Hepatocyte (in vitro differentiated cells): ENCODE data around the gene TMEM151A. TPM values are rescaled to one million over a fixed set of nuclear protein-coding genes. Genes with fewer than 3 reads are reported as not detected.

Experiments used
- DNase-seq: peaks from one replicate; pipeline ENCODE4 v3.0.0-alpha.2; 2016; ENCODE audit warnings: low spot score
- H2AFZ ChIP-seq: fragments of 200-600 bp; sonication (generic); 2 replicates; pipeline ENCODE4 v1.6.0; 2016; ENCODE audit warnings: antibody characterized with exemption, mild to moderate bottlenecking
- H3K27ac ChIP-seq: fragments of 200-600 bp; sonication (generic); 2 replicates; pipeline ENCODE4 v1.5.1; 2016; ENCODE audit warnings: mild to moderate bottlenecking
- H3K27me3 ChIP-seq: fragments of 200-600 bp; sonication (generic); 2 replicates; pipeline ENCODE4 v1.6.1; 2016
- H3K36me3 ChIP-seq: fragments of 200-600 bp; sonication (generic); replicated peaks from 2 replicates; pipeline ENCODE4 v1.5.1; 2016; ENCODE audit warnings: low read depth; ENCODE audit not compliant: insufficient read depth
- H3K4me1 ChIP-seq: fragments of 200-600 bp; sonication (generic); 2 replicates; pipeline ENCODE4 v1.5.1; 2016; ENCODE audit warnings: mild to moderate bottlenecking, moderate library complexity; ENCODE audit not compliant: insufficient read depth
- H3K4me2 ChIP-seq: fragments of 200-600 bp; sonication (generic); 2 replicates; pipeline ENCODE4 v1.6.0; 2016
- H3K4me3 ChIP-seq: fragments of 200-600 bp; sonication (generic); 2 replicates; pipeline ENCODE4 v1.5.1; 2016; ENCODE audit warnings: mild to moderate bottlenecking
- H3K79me2 ChIP-seq: fragments of 200-600 bp; sonication (generic); 2 replicates; pipeline ENCODE4 v1.6.0; 2017; ENCODE audit warnings: mild to moderate bottlenecking
- H3K9me2 ChIP-seq: fragments of 200-600 bp; sonication (generic); replicated peaks from 2 replicates; pipeline ENCODE4 v1.6.0; 2017; ENCODE audit warnings: mild to moderate bottlenecking; ENCODE audit not compliant: insufficient read depth
- H3K9me3 ChIP-seq: fragments of 200-600 bp; sonication (generic); 2 replicates; pipeline ENCODE4 v1.5.1; 2016; ENCODE audit warnings: low read depth, mild to moderate bottlenecking
- H4K20me1 ChIP-seq: fragments of 200-600 bp; sonication (generic); 2 replicates; pipeline ENCODE4 v1.6.0; 2016; ENCODE audit warnings: mild to moderate bottlenecking; ENCODE audit not compliant: insufficient read depth, poor library complexity, severe bottlenecking
- EZH2 ChIP-seq: fragments of 200-600 bp; sonication (generic); IDR thresholded peaks from 2 replicates; pipeline ENCODE4 v1.6.1; 2016; ENCODE audit warnings: antibody characterized with exemption, mild to moderate bottlenecking, borderline replicate concordance
- EZH2phosphoT487 ChIP-seq: fragments of 200-600 bp; sonication (generic); IDR thresholded peaks from one replicate; pipeline ENCODE4 v1.6.1; 2018; ENCODE audit warnings: antibody characterized with exemption, mild to moderate bottlenecking, low read depth, moderate library complexity; ENCODE audit not compliant: unreplicated experiment, severe bottlenecking
- WGBS: methylation state at CpG from one replicate; pipeline ENCODE4 v1.1.6; 2016; ENCODE audit warnings: low lambda C conversion rate; ENCODE audit errors: missing lambda C conversion rate; 5-methylcytosine and 5-hydroxymethylcytosine counted together
- polyA plus RNA-seq: library from polyadenylated mRNA; unstranded; fragments of >200 nt; fragmentation: Nextera tagmentation; extraction: Ambion mirVana; gene quantifications from 2 replicates; pipeline ENCODE4 v1.2.1, GENCODE V29; 2016
- total RNA-seq: library from RNA; depleted of rRNA; stranded (reverse); fragments of >200 nt; gene quantifications from 2 replicates; pipeline ENCODE4 v1.2.3, GENCODE V29; 2014
- TF ChIP-seq, protein P1 (sequence below): fragments of 200-600 bp; sonication (generic); IDR thresholded peaks from 2 replicates; pipeline ENCODE4 v1.5.1; 2016; ENCODE audit warnings: antibody characterized with exemption, mild to moderate bottlenecking; ENCODE audit not compliant: poor library complexity

TMEM151A gene
- total and polyA plus RNA-seq, 2 experiments from 2014 or later, result 21.4 to 36.4 TPM

DNA sequence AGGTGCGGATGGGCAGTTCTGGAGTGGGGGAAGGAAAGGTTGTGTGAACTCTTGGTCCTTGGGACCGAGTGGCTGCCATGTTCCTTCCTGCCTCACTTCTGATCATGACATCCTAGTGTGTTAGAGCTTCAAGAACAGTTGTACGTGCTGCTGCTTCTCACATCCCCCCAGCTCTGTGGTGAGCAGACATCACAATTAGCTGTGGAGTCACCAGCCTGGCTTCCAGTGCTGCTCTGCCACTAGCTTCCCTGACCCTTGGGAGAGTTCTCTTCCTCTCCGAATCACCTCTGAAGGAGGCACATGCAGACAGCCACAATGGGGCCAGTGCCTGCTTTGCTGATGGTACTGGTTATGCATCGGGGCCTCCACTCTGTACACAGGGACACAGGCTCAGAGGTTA, 29.5 kb upstream of the TMEM151A start:
- Histone ChIP-seq H3K9me2 (no peaks in the 10 kb centered on the region), H2AFZ (no peak overlapping the region), H3K36me3 (no peaks in the 10 kb centered on the region), H3K27me3 (no peaks in the 10 kb centered on the region), H3K4me1 (peaks cover 10% of the 10 kb centered on the region), H3K4me3 (no peak overlapping the region), H3K79me2 (peaks cover 17% of the 10 kb centered on the region), H3K9me3 (no peaks in the 10 kb centered on the region), H4K20me1 (peaks cover 8% of the 10 kb centered on the region), H3K4me2 (no peak overlapping the region), H3K27ac (no peak overlapping the region)
- WGBS, result 100% methylated on average over 5 of the region's 5 CpGs
- TF ChIP-seq, protein P1, sequence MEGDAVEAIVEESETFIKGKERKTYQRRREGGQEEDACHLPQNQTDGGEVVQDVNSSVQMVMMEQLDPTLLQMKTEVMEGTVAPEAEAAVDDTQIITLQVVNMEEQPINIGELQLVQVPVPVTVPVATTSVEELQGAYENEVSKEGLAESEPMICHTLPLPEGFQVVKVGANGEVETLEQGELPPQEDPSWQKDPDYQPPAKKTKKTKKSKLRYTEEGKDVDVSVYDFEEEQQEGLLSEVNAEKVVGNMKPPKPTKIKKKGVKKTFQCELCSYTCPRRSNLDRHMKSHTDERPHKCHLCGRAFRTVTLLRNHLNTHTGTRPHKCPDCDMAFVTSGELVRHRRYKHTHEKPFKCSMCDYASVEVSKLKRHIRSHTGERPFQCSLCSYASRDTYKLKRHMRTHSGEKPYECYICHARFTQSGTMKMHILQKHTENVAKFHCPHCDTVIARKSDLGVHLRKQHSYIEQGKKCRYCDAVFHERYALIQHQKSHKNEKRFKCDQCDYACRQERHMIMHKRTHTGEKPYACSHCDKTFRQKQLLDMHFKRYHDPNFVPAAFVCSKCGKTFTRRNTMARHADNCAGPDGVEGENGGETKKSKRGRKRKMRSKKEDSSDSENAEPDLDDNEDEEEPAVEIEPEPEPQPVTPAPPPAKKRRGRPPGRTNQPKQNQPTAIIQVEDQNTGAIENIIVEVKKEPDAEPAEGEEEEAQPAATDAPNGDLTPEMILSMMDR, result no peak
- TF ChIP-seq EZH2phosphoT487, result no peak
- no peak for DNase-seq

DNA sequence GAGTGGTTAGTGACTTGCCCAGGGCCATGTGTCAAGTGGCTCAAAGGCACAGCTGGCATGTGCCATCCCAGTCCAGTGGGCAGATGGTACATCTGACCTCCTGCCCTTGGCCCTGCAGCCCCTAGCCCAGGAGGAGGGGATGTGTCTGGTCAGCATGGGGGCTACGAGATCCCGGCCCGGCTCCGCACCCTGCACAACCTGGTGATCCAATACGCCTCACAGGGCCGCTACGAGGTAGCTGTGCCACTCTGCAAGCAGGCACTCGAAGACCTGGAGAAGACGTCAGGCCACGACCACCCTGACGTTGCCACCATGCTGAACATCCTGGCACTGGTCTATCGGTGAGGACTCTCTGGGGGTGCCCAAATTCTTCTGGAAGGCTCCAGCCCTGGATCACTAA, 29.0 kb upstream of the TMEM151A start:
- H3K27me3 ChIP-seq, result no peaks in the 10 kb centered on the region
- DNase-seq, result no peak
- H3K4me1 ChIP-seq, result peaks cover 11% of the 10 kb centered on the region
- no peak overlapping the region for H3K27ac ChIP-seq
- no peak overlapping the region for H3K4me3 ChIP-seq
- H2AFZ ChIP-seq, result no peak overlapping the region
- TF ChIP-seq EZH2 (no peak), EZH2phosphoT487 (no peak)
- TF ChIP-seq, protein P1, result no peak
- no peaks in the 10 kb centered on the region for H3K9me3 ChIP-seq
- over 99% methylated on average over 12 of the region's 12 CpGs for WGBS
- H3K36me3 ChIP-seq, result no peaks in the 10 kb centered on the region
- H4K20me1 ChIP-seq, result peaks cover 8% of the 10 kb centered on the region
- no peak overlapping the region for H3K4me2 ChIP-seq
- peaks cover 17% of the 10 kb centered on the region for H3K79me2 ChIP-seq
- no peaks in the 10 kb centered on the region for H3K9me2 ChIP-seq

- DNase-seq, result no peak
- H3K36me3 ChIP-seq, result no peaks in the 10 kb centered on the region
- H3K9me3 ChIP-seq, result no peaks in the 10 kb centered on the region
- H2AFZ ChIP-seq, result no peak overlapping the region
- peaks cover 17% of the 10 kb centered on the region for H3K79me2 ChIP-seq
- H3K4me2 ChIP-seq, result no peak overlapping the region
- no peak for TF ChIP-seq EZH2phosphoT487
- TF ChIP-seq, protein P1, result no peak
- no peak for TF ChIP-seq EZH2
- H4K20me1 ChIP-seq, result peaks cover 8% of the 10 kb centered on the region
- H3K9me2 ChIP-seq, result no peaks in the 10 kb centered on the region
- H3K4me3 ChIP-seq, result no peak overlapping the region
- WGBS, result 98% methylated on average over 4 of the region's 4 CpGs
- peaks cover 11% of the 10 kb centered on the region for H3K4me1 ChIP-seq
- H3K27ac ChIP-seq, result no peak overlapping the region
- H3K27me3 ChIP-seq, result no peaks in the 10 kb centered on the region
These were observed 28.5 kb upstream of the TMEM151A start for GRCh38 chr11:66263231-66263630.

DNA sequence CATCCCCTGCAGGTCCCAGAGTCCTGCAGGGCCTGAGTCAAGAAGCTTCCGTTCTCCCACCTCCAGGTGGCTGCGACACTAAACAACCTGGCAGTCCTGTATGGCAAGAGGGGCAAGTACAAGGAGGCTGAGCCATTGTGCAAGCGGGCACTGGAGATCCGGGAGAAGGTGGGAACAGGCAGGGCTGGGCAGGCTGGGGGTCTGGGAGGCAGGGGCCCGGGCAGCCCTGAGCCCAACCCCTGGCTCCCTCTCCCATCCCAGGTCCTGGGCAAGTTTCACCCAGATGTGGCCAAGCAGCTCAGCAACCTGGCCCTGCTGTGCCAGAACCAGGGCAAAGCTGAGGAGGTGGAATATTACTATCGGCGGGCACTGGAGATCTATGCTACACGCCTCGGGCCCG, 27.9 kb upstream of the TMEM151A start:
- Histone ChIP-seq H4K20me1 (peaks cover 5% of the 10 kb centered on the region), H3K36me3 (no peaks in the 10 kb centered on the region), H3K9me2 (no peaks in the 10 kb centered on the region), H3K9me3 (no peaks in the 10 kb centered on the region), H3K4me1 (peaks cover 6% of the 10 kb centered on the region), H3K79me2 (peaks cover 14% of the 10 kb centered on the region), H3K4me2 (no peak overlapping the region), H3K27me3 (no peaks in the 10 kb centered on the region), H3K4me3 (no peak overlapping the region), H2AFZ (no peak overlapping the region), H3K27ac (no peak overlapping the region)
- no peak for TF ChIP-seq EZH2phosphoT487
- TF ChIP-seq, protein P1, result no peak
- DNase-seq, result no peak
- WGBS, result 96% methylated on average over 7 of the region's 10 CpGs
